HCT116 (cell line): ENCODE results near the gene EPHA2. TPM values are rescaled to one million over a fixed set of nuclear protein-coding genes. Genes with fewer than 3 reads are reported as not detected.

Source experiments
- ATAC-seq: fragments of 200-7000 bp; cut with Tn5 transposase; 2 replicates; pipeline ENCODE4 v1.9.1; 2020; ENCODE audit warnings: mild to moderate bottlenecking, moderate library complexity
- BruUV-seq: library from RNA; stranded (reverse); fragments of 400-500 nt; replicated peaks from 2 replicates; lab custom pipeline; 2021; lab: Mats Ljungman, UMichigan
- CTCF ChIA-PET: fragments of 300-600 bp; sonication (Branson Sonifier 250); formaldehyde crosslinking; loops from one replicate; lab custom pipeline; 2021; ENCODE audit warnings: antibody characterized with exemption; lab: Charles Lee
- POLR2A ChIA-PET: fragments of 300-600, 350-600 bp; sonication (Branson Sonifier 250); formaldehyde crosslinking; loops from one replicate; lab custom pipeline; 2021; ENCODE audit warnings: antibody characterized with exemption; lab: Charles Lee
- RAD21 ChIA-PET, 2 experiments: fragments of 300-600 bp; sonication (Branson Sonifier 250); formaldehyde crosslinking; loops; one replicate each; lab custom pipeline; 2023; ENCODE audit warnings: low total read pairs in 2 of 2; ENCODE audit not compliant: uncharacterized antibody in 2 of 2, unreplicated experiment in 2 of 2, low non-redundant PET in 1 of 2; lab: Charles Lee
- DNase-seq: peaks from one replicate; pipeline ENCODE4 v3.0.0-alpha.2; 2010; ENCODE audit warnings: low read depth, low spot score
- H2AFZ ChIP-seq: fragments of 200-600 bp; shearing (Covaris generic), sonication (generic); 2 replicates; pipeline ENCODE4 v1.6.1; 2017; ENCODE audit warnings: low read depth, mixed run types, mixed read lengths, antibody characterized with exemption, low read length; ENCODE audit not compliant: poor library complexity, severe bottlenecking
- H3K27ac ChIP-seq: 2 replicates; pipeline ENCODE4 v1.5.1; 2012; ENCODE audit warnings: low read depth, low read length
- H3K27me3 ChIP-seq: fragments of 200-600 bp; sonication (generic); 2 replicates; pipeline ENCODE4 v1.6.1; 2016; ENCODE audit warnings: mixed run types, low read length, mixed read lengths; ENCODE audit not compliant: insufficient read depth
- H3K36me3 ChIP-seq, 2 experiments: fragments of 200-500 bp in 1 of 2; fragments of 200-600 bp in 1 of 2; sonication (Bioruptor generic) in 1 of 2; sonication (generic) in 1 of 2; 2 replicates each; pipeline versions ENCODE4 v1.5.1 to v1.6.1; 2014 to 2016; ENCODE audit warnings: low read length in 2 of 2, inconsistent platforms in 1 of 2, mixed read lengths in 1 of 2, mixed run types in 1 of 2; ENCODE audit not compliant: insufficient read depth in 2 of 2, control insufficient read depth in 1 of 2
- H3K4me1 ChIP-seq, 2 experiments: fragments of 200-600 bp in 1 of 2; sonication (generic) in 1 of 2; 2 replicates each; pipeline versions ENCODE4 v1.5.1 to v1.6.1; 2012 to 2017; ENCODE audit warnings: low read length in 2 of 2, inconsistent platforms in 1 of 2, mild to moderate bottlenecking in 1 of 2, mixed read lengths in 1 of 2, mixed run types in 1 of 2, moderate library complexity in 1 of 2; ENCODE audit not compliant: insufficient read depth in 2 of 2, control insufficient read depth in 1 of 2
- H3K4me2 ChIP-seq: fragments of 200-600 bp; sonication (generic); 2 replicates; pipeline ENCODE4 v1.6.1; 2017; ENCODE audit warnings: mixed run types, low read length, mixed read lengths
- H3K4me3 ChIP-seq, 2 experiments: fragments of 200-600 bp in 1 of 2; sonication (generic) in 1 of 2; replicated peaks in 1 of 2; 2 replicates each; pipeline ENCODE4 v1.5.1; 2011 to 2016; ENCODE audit warnings: low read length in 2 of 2, control low read depth in 1 of 2, low read depth in 1 of 2, mild to moderate bottlenecking in 1 of 2, mixed read lengths in 1 of 2, mixed run types in 1 of 2
- H3K79me2 ChIP-seq: fragments of 200-600 bp; sonication (generic); 2 replicates; pipeline ENCODE4 v1.6.1; 2017; ENCODE audit warnings: mild to moderate bottlenecking, mixed run types, low read length, moderate library complexity, mixed read lengths; ENCODE audit not compliant: insufficient read depth
- H3K9ac ChIP-seq: fragments of 200-600 bp; sonication (generic); 2 replicates; pipeline ENCODE4 v1.6.1; 2016; ENCODE audit warnings: low read length, mixed read lengths
- H3K9me2 ChIP-seq: fragments of 200-600 bp; sonication (generic), shearing (Covaris generic); 2 replicates; pipeline ENCODE4 v1.6.1; 2017; ENCODE audit warnings: mixed run types, mild to moderate bottlenecking, moderate library complexity; ENCODE audit not compliant: insufficient read depth
- H3K9me3 ChIP-seq, 2 experiments: fragments of 200-500 bp in 1 of 2; fragments of 200-600 bp in 1 of 2; sonication (Bioruptor generic) in 1 of 2; sonication (generic) in 1 of 2; 2 replicates each; pipeline ENCODE4 v1.6.1; 2014 to 2017; ENCODE audit warnings: low read length in 2 of 2, mixed read lengths in 2 of 2, inconsistent platforms in 1 of 2, low read depth in 1 of 2, mild to moderate bottlenecking in 1 of 2, mixed run types in 1 of 2, moderate library complexity in 1 of 2; ENCODE audit not compliant: control insufficient read depth in 1 of 2, insufficient read depth in 1 of 2
- H4K20me1 ChIP-seq: fragments of 200-600 bp; sonication (generic), shearing (Covaris generic); 2 replicates; pipeline ENCODE4 v1.6.1; 2017; ENCODE audit warnings: mixed run types, mild to moderate bottlenecking, moderate library complexity; ENCODE audit not compliant: insufficient read depth
- CBX3 ChIP-seq: IDR thresholded peaks from 2 replicates; pipeline ENCODE4 v1.6.1; 2012; ENCODE audit warnings: low read depth
- EZH2 ChIP-seq: fragments of 200-600 bp; sonication (generic); IDR thresholded peaks from 2 replicates; pipeline ENCODE4 v1.6.1; 2017; ENCODE audit warnings: antibody characterized with exemption, mixed run types
- JUND ChIP-seq: IDR thresholded peaks from 2 replicates; pipeline ENCODE4 v1.6.1; 2012
- POLR2AphosphoS5 ChIP-seq: IDR thresholded peaks from 2 replicates; pipeline ENCODE4 v1.6.1; 2011; ENCODE audit warnings: mild to moderate bottlenecking, low read depth, low read length, moderate library complexity
- SIN3A ChIP-seq: IDR thresholded peaks from 2 replicates; pipeline ENCODE4 v1.6.1; 2012; ENCODE audit warnings: low read depth
- SP1 ChIP-seq: IDR thresholded peaks from 2 replicates; pipeline ENCODE4 v1.6.1; 2012; ENCODE audit warnings: low read depth
- SRF ChIP-seq: IDR thresholded peaks from 2 replicates; pipeline ENCODE4 v1.6.1; 2012; ENCODE audit warnings: low read depth
- TCF7L2 ChIP-seq: IDR thresholded peaks from 2 replicates; pipeline ENCODE4 v1.7.0; 2011; ENCODE audit warnings: borderline replicate concordance, inconsistent platforms; ENCODE audit not compliant: insufficient read depth, insufficient read length; ENCODE audit errors: extremely low read depth
- YY1 ChIP-seq: IDR thresholded peaks from 2 replicates; pipeline ENCODE4 v1.6.1; 2011; ENCODE audit warnings: low read length, low read depth, moderate library complexity, mild to moderate bottlenecking; ENCODE audit not compliant: insufficient replicate concordance; ENCODE audit errors: extremely low read depth
- ZFX ChIP-seq: fragments of 450-650 bp; IDR thresholded peaks from 2 replicates; pipeline ENCODE4 v1.6.1; 2017
- ZNF274 ChIP-seq: fragments of 200-500 bp; sonication (Bioruptor generic); IDR thresholded peaks from 2 replicates; pipeline ENCODE4 v1.6.1; 2014; ENCODE audit warnings: mild to moderate bottlenecking, low read depth, low read length, inconsistent platforms
- intact Hi-C: fragments of 100-400 bp; cut with micrococcal nuclease; formaldehyde crosslinking; loops from 2 replicates; pipeline ENCODE4 v1.10.0; 2022
- total RNA-seq: library from RNA; stranded (reverse); gene quantifications from one replicate; pipeline ENCODE4 v1.2.1, GENCODE V29; 2021; ENCODE audit not compliant: unreplicated experiment
- TF ChIP-seq, protein P1 (sequence below): IDR thresholded peaks from 2 replicates; pipeline ENCODE4 v1.6.1; 2012; ENCODE audit warnings: low read depth
- TF ChIP-seq, protein P2 (sequence below): IDR thresholded peaks from 2 replicates; pipeline ENCODE4 v1.6.1; 2012
- TF ChIP-seq, protein P3 (sequence below): IDR thresholded peaks from 2 replicates; pipeline ENCODE4 v1.6.1; 2012

Gene EPHA2
- total RNA-seq, 1 experiment from 2014 or later, result 164 TPM

DNA sequence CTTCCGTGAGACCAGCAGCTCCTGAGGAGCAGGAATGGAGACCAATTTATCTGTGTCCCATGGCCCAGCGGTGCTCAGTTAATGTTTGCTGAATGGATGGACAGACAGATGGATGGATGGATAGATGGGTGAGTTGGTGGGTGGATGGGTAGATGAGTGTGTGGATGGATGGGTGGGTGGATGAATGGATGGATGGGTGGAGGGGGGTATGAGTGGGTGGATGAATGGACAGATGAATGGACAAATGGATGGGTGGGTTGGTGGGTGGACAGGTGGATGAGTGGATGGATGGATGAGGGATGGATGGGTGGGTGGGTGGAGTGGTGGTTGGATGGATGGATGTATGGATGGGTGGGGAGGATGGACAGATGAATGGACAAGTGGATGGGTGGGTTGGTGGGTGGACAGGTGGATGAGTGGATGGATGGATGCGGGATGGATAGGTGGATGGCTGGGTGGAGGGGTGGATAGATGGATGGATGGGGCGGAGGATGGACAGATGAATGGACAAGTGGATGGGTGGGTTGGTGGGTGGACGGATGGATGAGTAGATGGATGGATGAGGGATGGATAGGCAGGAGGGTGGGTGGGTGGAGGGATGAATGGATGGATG lies 13.4 kb downstream of the EPHA2 start:
- no peaks in the 10 kb centered on the region for H3K9me3 ChIP-seq
- ChIA-PET POLR2A (interaction anchor here (5.8 kb wide), 1 partner anchor 13 kb away, joined by 59 read pairs; the partner anchor contains the start of gene EPHA2), RAD21 (no interaction called here), CTCF (no interaction called here)
- no peaks in the 10 kb centered on the region for H3K27me3 ChIP-seq
- peaks cover 87 to 92% of the 10 kb centered on the region in 2 experiments for H3K4me1 ChIP-seq
- intact Hi-C loops, result no loop called here
- peaks cover 22% of the 10 kb centered on the region; the same call in 1 of the 2 replicates for H4K20me1 ChIP-seq
- DNase-seq, result no peak
- H3K9ac ChIP-seq, result peak overlapping the region; percentile 65
- no peak overlapping the region for H2AFZ ChIP-seq
- no peak overlapping the region for H3K4me3 ChIP-seq
- H3K4me2 ChIP-seq, result peak overlapping the region; percentile 85
- H3K79me2 ChIP-seq, result peaks cover 100% of the 10 kb centered on the region
- no TSS peak for BruUV-seq
- no peaks in the 10 kb centered on the region for H3K9me2 ChIP-seq
- peak overlapping the region; percentile 100 for H3K27ac ChIP-seq
- TF ChIP-seq EZH2, result no peak
- TF ChIP-seq SIN3A, result no peak
- TF ChIP-seq, protein P1, sequence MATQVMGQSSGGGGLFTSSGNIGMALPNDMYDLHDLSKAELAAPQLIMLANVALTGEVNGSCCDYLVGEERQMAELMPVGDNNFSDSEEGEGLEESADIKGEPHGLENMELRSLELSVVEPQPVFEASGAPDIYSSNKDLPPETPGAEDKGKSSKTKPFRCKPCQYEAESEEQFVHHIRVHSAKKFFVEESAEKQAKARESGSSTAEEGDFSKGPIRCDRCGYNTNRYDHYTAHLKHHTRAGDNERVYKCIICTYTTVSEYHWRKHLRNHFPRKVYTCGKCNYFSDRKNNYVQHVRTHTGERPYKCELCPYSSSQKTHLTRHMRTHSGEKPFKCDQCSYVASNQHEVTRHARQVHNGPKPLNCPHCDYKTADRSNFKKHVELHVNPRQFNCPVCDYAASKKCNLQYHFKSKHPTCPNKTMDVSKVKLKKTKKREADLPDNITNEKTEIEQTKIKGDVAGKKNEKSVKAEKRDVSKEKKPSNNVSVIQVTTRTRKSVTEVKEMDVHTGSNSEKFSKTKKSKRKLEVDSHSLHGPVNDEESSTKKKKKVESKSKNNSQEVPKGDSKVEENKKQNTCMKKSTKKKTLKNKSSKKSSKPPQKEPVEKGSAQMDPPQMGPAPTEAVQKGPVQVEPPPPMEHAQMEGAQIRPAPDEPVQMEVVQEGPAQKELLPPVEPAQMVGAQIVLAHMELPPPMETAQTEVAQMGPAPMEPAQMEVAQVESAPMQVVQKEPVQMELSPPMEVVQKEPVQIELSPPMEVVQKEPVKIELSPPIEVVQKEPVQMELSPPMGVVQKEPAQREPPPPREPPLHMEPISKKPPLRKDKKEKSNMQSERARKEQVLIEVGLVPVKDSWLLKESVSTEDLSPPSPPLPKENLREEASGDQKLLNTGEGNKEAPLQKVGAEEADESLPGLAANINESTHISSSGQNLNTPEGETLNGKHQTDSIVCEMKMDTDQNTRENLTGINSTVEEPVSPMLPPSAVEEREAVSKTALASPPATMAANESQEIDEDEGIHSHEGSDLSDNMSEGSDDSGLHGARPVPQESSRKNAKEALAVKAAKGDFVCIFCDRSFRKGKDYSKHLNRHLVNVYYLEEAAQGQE, result no peak
- no peak for TF ChIP-seq TCF7L2
- no peak for TF ChIP-seq JUND
- no peak for TF ChIP-seq YY1
- no peak for TF ChIP-seq POLR2AphosphoS5
- TF ChIP-seq CBX3, result no peak
- TF ChIP-seq SP1, result no peak
- TF ChIP-seq, protein P2, sequence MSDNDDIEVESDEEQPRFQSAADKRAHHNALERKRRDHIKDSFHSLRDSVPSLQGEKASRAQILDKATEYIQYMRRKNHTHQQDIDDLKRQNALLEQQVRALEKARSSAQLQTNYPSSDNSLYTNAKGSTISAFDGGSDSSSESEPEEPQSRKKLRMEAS, result no peak
- TF ChIP-seq, protein P3, sequence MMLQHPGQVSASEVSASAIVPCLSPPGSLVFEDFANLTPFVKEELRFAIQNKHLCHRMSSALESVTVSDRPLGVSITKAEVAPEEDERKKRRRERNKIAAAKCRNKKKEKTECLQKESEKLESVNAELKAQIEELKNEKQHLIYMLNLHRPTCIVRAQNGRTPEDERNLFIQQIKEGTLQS, result no peak
- TF ChIP-seq ZFX, result no peak
- TF ChIP-seq ZNF274, result no peak
- no peak for TF ChIP-seq SRF
- TF ChIP-seq, all 23 proteins: peak for 0
- ATAC-seq, result no peak
- H3K36me3 ChIP-seq, result peaks cover 15 to 72% of the 10 kb centered on the region in 2 experiments
